Measurements from ENCODE around the gene SLC39A7.

DNA sequence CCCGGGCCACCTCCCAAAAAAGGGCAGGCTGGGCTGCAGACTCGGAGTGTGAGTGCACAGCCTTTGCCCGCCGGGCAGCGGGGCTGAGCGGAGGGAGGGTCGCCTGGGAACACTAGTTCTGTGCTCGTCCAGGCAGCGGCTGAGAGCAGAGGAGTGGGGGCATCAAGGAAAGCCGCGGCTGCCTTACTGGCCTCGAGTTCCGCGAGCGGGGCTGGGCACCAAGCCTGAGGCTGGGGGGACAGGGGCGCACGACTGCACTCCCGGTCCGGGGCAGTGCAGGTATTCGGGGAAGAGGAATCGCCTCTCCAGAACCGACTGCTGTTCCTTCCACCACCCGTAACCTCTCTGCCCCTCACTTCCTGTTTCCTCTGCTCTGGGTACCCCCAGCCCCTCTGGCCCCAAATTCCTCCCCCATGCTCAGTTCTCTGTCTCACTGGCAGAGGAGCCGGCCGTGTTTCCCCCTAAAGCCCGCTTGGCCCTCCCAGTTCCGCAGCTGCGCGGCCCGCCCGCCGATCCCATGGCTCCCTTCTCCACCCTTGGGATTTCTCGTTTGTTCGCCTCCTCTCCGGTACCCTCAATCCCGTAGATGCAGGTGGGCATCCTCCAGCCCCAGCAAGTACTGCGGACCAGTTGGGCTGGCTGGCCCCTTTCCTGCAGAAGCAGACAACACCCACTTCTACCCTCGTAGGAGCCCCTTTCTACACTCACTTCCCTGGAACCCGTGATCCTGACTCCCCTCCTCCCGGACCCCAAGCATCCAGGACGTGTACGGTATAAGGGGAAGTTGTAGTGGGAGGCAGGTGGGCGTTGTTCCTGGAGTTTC, 12.7 kb downstream of the SLC39A7 start:
- TF ChIP-seq POLR2A (IDR thresholded peaks at IDR 0.05): no peak
- no peak for TF ChIP-seq CTCF (IDR thresholded peaks at IDR 0.05 in 4 of 5, conservative IDR thresholded peaks at IDR 0.05 in 1 of 5)

Data from gastrocnemius medialis (tissue), 4 donors.